GM19240 (cell line): Measurements from ENCODE around the gene EEA1.

Experiments used
- DNase-seq: peaks from one replicate; pipeline ENCODE4 v3.0.0; 2011; ENCODE audit warnings: low spot score; ENCODE audit not compliant: insufficient read length

EEA1 gene

DNA sequence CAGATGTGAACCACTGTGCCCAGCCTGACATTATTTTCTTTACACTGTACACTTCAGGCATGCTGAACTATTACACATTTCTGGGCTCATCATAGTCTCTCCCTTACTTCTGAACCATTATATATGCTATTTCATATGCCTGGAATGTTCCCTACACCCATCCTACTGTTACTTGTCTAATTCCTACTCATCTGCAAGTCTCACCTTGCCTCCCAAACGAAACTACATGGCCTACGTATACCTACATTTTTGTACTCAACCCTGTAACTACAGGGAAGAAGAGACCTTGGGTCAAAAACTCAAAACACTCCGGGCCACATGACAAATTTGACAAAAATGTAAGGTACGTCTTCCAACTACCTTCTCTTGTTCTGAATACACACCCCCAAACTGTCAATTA lies 9.5 kb upstream of the EEA1 start:
- no peak for DNase-seq

DNA sequence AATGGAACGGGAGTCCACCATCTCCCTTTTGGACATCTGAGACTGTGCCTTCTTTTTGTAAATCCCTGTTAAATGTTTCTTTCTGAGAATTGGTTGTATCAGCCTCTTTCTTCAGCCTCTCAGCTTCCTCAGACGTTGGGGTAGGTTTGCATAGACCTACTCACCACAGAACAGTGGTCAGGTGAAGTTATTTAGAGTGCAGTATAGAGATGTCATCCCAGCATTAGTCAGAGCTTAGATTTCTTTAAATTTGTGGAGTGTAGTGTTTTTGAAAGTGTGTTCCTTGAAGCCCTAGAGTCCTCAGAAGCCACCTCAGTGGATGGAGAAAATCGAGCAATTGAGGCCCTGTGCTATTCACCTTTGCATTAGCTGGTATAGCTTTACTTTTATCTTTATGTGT lies 8.9 kb upstream of the EEA1 start:
- no peak for DNase-seq

DNA sequence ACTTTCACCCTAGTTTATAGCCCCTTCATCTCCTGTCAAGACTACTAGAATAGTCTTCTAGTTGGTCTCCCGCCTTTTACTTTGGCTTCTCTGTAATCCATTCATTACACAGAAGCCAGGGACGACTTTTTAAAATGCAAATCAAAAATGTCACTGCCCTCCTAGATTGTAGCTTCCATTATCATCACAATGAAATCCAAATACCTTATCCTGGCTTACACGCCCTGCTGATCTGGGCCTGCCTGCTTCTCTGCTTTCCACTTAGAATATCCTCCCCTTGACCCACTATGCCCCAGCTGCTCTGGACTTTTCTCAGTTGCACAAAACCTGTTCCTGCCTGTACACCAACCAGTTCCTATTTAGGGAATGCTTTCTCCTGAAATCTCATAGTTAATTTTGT lies 4.5 kb upstream of the EEA1 start:
- no peak for DNase-seq

DNA sequence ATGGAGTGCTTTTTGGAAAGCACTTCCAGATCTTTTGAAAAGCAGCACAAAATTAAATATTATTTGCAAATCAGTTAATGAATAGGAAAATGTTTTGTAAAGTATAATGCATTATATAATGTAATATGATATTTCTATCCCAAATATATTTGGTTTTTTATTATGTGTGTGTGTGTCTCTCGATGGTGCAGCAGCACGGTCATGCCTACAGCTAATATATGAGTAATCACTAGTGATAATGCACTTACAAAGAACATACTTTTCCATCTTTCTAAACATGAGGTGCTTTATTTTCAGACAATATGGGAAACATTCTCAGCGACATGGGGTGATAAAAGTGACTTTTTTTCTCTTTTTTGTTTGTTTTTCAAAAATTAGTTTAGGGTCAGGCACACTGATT lies 1.3 kb upstream of the EEA1 start:
- no peak for DNase-seq

DNA sequence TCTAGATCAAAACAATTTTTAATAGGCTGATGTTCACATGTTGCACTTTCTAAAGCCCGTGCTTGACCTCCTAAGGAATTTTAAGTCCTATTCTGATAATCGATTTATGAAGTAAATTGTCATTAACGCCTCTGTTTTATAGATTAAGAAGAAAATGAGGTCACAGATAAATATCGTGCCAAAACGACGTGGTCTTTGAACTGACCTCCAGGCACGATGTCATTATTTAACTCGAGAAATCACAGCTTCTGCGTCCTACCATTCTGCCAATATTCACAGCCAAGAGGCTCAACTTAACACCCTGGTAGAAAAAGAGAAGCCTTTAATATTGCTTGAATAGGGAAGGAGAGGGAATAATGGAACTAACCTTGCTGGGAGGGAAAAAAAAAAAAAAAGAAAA lies 888 bp upstream of the EEA1 start:
- no peak for DNase-seq

DNA sequence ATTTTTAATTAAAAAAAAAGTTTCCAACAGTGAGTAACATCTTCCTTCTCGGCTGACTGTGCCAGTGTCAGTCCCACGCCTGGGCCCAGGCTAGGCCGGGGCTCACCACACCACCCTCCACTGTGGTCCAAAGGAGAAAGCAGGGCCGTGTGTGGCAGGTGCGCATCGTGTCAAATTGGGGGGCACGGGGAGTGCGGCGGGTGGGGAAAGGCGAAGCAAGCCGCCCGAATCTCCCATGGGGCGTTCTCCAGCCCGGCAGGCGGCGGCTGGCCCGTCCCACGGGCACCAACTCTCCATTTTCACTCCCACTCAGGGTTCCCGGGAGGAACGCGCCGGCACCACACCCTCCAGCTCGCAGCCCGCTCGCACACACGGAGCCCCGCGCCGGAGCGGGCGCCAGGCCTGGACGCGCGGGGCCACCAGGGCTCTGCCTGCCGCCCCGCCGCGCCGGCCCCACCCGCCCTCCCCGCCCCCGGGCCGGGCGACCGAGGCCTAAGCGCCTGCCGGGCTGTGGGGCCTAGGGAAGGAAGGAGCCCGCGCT lies 604 bp downstream of the EEA1 start:
- DNase-seq: no peak

DNA sequence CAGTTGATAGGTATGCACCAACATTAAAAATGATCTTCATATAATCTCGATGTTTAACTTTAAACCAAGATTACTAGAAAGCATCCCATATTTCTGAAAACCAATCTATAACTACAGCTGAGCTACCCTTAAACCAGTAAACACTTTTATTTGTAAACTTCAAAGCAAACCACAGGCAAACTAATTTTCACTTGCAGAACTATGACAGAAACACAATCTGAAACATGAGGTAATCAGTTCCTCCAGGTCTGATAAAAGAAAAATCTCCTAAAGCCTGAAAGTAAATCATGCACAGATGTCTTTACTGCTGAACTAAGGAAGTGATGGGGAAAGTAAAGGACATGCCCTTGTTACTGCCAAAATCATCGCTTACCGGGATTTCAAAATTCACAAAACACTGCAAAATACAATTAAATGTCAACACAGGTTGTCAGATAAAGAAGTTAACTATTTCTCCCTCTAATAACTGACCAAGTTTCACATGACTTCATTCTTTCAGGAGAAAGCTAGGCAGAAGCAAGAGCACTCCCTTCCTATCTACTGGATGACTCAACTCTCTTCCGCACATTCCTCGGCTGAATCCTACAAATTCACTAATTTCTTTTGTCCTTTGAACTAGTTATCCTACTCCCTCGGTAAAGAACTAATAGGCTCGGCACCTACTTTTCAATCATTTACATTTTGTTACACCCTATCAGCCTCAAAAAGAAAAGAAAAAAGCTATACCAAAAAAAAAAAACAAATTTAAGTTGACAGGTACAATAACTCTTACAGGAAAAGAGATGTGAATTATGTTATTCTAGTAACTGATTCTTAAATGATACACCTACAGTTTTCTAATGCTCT lies 1.4 kb downstream of the EEA1 start:
- no peak for DNase-seq

DNA sequence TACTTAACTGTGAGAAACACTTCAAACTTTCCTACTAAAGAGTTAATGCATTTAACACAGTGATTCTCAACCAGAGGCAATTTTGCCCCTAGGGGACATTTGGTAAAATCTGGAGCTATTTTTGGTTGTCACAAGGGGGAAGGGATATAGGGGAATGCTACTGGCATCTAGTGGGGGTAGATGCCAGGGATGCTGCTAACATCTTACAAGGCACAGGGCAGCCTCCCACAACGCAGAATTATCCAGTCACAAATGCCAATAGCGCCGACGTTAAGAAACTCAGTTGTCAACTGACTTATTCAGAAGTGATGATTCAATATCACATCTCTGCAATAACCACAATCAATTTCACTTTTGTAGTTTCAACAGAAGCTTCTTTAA lies 2.0 kb downstream of the EEA1 start:
- DNase-seq: no peak

DNA sequence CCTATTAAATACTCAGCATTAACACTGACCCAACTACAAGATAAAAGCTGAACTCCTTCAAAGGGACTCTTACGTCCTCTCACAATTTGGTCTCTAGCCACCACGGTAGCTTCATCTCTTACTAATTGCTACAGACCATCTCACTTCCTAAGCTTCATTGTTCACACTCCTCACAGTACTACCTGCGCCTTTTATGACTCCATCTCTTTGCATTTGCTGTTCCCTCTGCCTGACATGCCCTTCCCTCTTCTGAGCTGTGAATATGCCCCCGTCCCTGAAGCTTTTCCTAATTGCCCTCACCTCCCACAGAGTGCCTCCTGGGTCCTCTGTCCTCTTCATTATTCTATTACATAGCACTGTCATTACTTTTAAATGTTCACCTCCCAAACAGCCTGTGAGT lies 2.5 kb downstream of the EEA1 start:
- DNase-seq: no peak

DNA sequence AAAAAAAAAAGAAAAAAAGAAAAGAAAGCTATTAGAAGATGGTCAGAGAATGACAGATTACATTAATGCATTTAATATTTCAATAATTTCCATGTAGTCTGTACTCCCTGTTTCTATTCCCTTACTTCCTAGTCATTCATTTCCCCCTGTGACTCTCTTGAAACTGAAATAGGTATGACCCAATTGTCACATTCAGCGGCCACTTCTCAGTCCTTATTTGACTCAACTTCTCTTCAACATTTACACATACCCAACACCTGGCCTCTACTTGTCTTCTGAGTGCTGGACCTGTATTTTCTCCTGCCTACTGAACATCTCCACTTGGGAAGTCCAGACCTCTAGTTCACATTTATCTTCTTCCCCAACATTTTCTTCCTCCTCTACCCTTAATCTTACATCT lies 7.2 kb downstream of the EEA1 start:
- no peak for DNase-seq

DNA sequence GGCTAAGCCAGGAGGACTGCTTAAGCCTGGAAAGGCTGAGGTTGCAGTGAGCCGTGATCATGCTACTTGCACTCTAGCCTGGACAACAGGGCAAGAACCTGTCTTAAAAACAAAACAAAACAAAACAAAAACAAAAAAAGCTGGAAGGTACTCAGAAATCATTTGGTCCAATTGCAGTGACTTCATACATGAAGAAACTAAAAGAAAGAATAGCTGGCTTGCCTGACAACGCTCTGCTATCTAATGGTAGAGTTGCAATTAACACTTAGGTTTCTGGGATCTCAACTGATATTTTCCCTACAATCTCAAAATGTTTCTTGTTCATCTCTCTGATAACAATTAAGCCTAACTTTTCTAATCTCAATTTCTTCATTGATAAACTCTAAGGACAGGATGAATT lies 13.7 kb downstream of the EEA1 start:
- no peak for DNase-seq

DNA sequence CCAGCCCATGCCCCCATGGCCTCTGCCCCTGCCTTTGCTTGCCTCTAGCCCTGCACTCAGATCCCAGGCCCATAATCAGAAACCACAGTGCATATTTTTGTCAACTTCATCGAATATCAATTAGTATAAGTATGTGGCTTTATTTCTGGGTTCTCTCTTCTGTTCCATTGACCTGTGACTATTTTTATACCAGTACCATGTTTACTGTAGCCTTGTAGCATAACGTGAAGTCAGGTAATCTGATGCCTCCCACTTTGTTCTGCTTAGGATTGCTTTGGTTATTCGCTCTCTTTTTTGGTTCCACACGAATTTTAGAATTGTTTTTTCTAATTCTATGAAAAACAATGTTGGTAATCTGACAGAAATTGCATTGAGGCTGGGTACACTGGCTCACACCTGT lies 14.9 kb downstream of the EEA1 start:
- no peak for DNase-seq

DNA sequence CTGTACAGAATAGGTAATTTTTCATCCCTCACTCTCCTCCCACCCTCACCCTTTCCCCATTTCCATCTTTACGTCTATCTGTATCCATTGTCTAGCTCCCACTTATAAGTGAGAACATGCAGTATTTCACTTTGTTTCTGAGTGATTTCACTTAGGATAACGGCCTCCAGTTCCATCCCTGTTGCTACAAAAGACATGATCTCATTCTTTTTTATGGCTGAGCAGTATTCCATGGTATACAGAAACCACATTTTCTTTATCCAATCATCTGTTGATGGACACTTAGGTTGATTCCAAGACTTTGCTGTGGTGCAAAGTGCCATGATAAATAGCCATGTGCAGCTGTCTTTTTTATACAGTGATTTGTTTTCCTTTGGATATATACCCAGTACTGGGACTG lies 16.4 kb downstream of the EEA1 start:
- DNase-seq: no peak

DNA sequence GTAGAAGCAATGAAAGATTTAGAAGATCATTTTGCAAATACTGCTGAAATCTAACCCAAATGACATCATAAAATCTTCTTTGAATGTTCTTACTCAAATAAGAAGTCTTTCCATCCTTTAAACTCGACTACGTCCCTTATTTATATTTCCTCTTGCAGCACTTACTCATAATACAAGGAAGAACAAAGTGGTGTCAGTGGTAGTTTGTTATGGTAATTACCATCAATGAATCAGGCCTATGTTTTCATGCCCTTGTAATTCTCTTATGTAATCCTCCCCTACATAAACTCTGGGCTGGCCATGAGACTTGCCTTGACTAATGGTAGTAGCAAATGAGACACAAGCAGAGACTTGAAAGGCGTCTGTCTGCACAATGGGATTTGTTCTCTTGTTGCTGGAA lies 17.0 kb downstream of the EEA1 start:
- DNase-seq: no peak

DNA sequence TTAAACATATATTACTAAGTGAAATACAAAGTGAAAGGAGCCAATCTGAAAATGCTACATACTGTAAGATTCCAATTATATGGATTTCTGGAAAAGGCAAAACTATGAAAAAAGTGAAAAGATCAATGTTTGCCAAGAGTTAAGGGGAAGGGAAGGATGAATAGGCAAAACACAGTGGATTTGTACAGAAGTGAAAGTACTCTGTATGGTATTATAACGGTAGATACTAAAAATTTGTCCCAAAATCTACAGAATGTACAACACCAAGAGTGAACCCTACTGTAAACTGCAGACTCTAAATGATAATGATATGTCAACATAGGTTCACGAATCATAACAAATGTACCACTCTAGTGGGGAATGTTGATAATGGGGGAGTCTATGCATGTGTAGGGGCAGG lies 17.8 kb downstream of the EEA1 start:
- DNase-seq: no peak

DNA sequence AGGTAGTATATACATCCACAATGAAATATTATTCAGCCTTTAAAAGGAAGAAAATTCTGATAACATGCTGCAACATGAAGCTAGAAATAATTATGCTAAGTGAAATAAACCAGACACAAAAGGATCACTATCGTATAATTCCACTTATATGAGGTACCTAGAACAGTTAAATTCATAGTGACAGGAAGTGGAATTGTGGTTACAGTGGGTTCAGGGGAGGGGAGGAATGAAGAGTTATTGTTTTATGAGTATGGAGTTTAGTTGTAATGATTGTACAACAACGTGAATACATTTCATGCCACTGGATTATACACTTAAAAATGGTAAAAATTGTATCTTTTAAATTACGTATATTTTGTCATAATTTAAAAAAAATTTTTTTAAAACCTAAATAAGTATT lies 21.0 kb downstream of the EEA1 start:
- no peak for DNase-seq

DNA sequence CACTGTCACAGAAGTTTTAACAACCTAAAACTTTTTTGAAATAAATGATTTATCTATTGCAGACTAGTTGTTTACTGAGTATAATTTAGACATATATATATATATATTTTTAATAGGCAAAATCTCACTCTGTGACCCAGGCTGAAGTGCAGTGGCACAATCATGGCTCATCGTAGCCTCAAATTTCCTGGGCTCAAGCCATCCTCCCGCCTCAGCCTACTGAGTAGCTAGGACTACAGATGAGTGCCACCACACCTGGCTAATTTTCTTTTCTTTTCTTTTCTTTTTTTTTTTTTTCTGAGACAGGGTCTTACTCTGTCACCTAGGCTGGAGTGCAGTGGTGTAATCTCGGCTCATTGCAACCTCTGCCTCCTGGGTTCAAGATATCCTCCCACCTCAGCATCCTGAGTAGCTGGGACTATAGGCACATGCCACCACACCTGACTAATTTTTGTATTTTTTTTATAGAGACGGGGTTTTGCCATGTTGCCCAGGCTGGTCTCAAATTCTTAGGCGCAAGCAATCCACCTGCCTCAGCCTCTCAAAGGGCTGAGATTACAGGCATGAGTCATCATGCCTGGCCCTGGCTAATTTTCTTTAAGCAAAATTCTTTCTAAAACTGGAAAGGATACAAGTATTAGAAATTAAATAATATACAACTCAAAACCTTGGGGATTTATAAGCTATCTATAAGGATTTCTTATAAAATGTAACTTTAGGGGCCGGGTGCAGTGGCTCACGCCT lies 23.1 kb downstream of the EEA1 start:
- DNase-seq: no peak

DNA sequence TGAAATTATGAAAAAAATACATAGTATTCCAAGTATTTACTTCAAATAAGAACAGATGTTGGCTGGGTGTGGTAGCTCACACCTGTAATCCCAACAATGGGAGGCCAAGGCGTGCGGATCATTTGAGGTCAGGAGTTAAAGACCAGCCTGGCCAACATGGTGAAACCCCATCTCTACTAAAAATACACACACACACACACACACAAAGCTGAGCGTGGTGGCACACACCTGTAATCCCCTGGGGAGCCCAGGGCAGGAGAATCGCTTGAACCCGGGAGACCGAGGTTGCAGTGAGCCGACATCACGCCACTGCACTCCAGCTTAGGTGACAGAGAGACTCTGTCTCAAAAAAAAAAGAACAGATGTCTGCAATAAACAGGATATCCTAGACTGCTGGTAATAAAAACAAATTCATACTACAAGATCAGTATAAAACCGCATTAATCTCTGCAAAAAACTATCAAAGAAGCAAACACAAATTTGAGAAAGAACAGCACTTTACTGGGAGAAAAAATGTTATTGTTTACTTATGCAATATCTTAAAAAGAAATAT lies 23.8 kb downstream of the EEA1 start:
- no peak for DNase-seq

DNA sequence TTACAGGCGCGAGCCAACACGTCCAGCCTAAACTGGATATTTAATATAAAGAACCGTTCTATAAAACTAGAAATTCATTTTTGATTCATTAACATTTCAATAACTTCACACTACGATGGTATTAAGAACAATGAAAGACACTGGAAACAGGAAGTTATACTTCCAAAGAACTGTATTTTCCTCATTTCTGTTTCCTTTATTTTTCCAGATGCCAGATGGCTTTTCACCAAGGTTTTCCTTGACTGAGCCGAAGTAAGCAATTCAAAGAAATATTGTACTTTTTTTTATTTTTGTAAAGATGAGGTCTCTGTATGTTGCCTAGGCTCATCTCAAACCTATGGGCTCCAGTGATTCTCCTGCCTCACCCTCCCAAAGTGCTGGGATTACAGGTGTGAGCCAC lies 28.2 kb downstream of the EEA1 start:
- no peak for DNase-seq

DNA sequence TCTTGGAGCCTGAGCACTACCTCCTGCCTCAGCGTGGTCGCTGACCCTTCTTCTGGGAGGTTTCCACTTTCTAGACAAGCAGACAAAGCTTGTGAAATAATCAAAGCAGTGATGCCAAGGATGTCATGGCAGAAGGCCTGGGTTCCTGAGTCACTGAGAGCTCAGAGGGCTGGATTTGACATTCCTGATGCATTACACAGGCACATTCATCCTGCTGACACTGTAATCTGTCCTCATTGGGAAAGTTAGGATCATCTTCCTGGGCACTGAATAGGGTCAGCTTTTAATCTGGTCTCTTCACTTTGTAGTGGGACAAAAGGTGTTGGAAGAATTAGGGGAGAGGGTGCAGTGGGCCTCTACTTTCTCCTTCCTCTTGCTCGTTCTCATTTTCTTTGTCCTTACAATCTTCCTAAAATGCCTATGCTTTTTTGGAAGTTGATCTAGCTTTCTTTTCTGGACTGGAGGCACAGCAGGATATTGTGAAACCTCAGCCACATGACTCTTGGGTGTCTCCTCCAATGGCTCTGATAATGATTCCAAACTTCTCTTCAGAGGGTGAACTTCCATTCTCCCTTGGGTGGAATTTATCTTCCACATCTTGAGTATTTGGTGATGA lies 29.6 kb downstream of the EEA1 start:
- no peak for DNase-seq

DNA sequence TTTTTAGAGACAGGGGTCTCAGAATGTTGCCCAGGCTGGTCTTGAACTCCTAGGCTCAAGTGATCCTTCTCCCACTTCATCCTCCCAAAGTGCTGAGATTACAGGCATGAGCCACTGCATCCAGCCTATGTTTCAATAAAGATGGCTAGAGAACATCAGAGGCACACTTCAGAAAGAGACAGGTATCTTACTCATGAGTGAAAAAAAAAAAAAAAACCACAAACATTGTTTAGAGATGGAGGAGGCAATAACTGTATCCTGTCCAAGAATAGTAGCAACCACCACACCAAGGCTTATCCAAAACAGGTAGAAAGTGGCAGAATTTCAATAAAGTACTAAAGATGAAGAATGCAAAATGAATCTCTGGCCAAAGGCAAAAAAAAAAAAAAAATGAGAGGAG lies 30.3 kb downstream of the EEA1 start:
- DNase-seq: no peak

DNA sequence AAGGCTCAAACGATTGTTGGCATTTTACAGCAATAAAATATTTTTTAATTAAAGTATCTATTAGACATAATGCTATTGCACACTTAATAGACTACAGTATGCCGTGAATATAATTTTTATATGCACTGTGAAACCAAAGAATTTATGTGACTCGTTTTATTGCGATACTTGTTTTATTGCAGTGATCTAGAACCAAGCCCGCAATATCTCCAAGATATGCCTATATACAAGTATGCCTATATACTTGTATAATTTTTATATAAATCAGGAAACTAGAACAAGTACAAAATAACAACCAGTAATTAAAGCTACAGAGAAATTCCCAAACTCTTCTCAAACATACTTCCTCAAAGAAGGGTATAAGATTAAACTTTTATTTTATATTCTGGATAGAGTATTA lies 31.3 kb downstream of the EEA1 start:
- no peak for DNase-seq
